GM18511 (cell line): Measurements from ENCODE around the gene NFIA.
"Not testable (repeated sequence)": the region's sequence is repeated elsewhere in the genome, so short reads cannot be mapped to it uniquely, and the experiment has no call there.

Experiments
- ATAC-seq: cut with Tn5 transposase; IDR thresholded peaks from one replicate; pipeline ENCODE4 v1.9.1; 2021; ENCODE audit warnings: mild to moderate bottlenecking, moderate library complexity; ENCODE audit not compliant: unreplicated experiment

Gene NFIA

DNA sequence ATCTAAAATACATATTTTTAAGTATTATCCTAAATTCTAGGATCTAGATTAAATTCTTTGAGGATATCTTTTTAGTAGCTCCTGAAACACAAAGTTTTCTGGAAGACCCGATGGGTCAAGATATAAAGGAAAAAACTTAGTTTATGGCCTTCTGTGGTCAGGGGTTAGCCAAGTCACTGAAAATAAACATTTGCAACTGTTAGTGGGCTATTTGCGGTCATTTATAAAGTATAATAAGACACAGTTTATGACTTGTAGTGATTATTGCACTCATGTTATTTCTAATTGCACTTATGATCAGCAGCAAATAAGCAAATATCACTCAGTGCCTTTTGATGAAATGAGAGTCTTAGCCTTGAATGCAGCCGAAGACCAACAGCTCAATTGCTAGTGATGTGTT lies 183.3 kb downstream of the NFIA start:
- no peak for ATAC-seq

DNA sequence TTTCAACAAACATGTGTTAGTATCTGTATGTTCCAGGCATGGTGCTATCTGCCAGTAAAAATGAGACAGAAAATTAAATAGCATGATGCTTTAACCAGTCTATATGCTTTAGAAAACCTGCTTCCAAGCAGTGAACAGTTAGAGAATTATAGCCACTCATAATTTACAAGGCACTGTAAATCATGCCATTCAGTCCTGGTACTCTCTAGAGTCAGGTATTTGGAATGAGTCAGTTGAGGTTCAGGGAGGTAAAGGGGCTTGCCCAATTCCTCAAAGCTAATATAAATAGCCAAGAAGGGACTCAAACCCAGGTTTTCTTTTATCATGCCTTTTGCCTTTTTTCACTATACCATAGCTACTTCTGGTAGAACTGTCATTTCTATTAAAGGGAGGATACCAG lies 184.4 kb downstream of the NFIA start:
- ATAC-seq = no peak

DNA sequence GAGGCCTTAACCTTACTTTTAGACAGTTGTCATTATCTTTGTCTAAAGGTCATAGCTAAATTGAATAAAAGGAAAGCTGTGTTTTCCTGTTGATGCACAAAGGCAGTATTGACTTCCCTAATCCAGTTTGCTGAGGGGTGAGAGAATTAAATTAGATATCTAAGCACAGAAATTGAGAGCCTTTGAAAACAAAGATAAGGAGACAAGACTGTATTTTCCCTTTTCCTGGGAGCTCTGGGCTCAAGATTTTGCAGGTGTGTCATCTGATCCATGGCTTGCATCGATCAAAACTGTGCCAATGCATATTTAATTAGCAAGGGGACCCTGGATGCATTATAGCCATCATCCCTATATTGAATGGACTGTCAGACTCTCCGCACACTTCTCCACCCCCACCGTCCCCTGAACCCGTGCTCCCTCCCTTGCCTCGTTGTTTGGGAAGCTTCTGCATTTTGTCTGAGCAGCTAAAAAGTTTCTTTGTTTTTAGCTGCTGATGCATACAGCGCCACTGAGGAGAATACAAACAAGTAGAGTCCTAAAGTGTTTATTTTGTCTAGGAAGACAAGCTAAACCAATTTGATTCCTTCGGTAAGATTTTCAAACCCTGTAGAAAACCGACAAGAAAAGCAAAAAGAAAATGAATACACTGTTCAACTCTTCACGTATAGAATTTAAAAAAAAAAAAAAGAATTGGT lies 186.3 kb downstream of the NFIA start:
- no peak for ATAC-seq

DNA sequence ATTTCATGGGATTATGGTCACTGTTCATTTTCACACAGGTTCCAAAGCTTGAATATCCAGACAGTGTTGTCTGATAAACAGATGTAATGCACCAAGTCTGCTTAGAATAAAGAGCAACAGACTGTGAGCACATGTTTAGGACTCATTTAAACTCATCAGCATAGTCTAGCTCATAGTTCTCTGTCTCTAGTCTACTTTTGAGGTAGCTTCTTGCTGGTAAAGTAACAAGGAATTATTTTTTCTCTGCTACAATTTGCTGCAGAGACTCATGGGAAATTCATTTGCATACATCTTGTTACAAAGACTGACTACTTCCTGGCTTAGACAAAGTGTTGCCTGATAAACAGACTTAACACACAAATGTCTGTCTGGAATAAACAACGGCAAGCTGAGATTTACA lies 187.2 kb downstream of the NFIA start:
- ATAC-seq = no peak

DNA sequence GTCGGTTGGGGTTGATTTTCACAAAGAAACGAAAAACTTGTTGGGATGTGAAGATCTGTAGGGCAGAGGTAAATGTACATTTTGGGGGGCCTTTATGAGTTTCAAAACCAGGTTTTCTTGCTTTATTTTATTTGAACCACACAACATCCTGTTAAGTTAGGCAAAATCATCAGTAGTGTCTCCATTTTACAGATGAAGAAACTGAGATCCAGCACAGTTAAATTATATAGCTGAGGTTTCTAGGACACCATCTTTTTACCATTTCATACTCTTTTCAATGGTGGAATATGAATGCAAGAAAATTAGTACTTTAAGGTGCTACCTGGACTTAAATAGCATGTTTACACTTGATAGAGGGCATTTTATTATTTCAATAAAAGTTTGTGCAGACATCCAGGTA lies 187.7 kb downstream of the NFIA start:
- ATAC-seq = no peak

DNA sequence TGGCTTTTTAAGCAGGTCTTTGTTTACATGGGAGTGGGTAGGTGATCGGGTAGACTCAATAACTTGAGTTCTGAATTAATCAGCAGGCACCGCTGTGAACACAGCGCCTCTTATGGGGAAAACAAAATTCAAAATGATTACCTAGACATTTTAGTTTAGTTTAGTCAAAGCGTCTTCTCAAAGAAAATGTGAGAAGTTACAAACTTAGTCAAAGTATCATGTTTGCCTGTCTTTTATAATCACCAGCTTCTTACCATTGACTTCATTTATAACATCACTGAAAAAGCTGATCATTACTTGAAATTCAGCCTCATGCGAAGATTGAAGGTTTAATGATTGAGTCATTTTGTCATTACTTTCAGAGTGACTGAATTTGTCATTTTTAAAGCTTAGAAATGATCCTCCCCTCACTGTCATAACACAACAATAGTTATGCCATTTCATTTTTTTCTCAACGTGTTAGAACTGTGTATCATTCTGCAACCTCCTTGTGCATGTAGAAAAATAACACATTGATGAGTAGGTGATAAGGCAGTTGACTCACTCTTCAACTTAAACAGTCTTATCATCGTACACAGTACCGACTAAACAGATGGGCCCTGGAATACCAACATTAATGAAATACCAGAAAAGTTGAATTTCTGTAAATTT lies 188.5 kb downstream of the NFIA start:
- no peak for ATAC-seq

DNA sequence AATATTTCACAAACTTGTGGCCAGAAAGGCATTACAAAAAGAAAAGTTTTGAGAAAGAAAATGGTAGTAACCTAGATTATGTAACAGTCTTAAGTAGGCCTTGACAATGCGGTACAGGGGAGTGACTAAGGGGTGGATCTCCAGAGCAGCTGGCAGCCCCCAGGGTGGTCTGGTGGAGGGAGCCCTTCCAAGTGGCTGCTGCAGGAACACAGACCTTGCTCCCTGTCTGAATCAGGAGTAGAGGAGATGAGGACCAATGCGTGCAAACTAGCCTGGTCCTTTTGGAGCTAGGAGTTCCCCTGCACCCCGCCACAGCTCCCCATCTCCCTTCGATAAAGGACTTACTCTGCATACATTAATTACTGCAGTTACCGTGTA lies 189.0 kb downstream of the NFIA start:
- ATAC-seq = no peak

DNA sequence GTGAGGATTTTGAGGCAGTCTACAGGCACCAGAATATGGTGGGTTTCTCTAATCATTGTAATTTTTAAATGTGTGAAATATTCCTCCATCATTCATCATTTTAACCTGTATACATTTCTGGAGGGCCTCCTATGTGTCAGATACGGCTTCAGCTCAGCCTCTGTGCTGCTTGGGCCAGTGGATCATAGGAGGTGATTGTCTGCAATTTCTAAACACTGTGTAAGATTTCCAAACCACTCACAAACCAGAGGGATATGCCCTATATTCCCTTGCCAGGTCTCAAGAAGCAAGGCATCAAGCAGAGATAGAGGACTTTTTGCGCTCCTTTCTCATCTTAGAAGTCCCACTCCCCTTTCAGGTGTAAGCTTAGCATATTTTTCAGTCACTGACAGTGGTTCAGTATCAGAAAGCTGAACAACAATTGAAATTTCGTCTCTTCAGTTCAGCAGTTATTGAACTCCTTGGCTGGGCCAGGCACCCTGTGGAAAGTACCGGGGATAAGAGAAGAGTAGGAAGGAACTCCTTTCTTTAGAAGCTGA lies 190.9 kb downstream of the NFIA start:
- ATAC-seq = no peak

DNA sequence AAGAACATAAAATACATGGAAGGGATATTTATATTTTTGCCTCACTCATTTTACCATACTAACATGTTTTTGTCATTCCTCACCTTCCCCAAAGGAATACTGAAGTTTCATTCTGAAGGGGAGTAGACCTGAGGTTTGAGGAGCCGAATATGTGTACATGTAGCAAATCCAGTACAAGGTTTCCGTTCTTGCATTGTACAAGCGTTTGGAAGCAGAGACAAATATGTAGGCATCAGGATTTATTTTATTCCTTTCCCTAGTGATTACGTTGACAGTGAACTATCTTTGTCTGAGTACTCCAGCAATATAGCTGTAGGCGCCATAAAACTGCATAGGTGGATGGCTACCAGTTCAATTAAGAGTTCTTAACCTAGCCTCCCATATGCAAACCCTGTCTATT lies 191.5 kb downstream of the NFIA start:
- ATAC-seq = no peak

DNA sequence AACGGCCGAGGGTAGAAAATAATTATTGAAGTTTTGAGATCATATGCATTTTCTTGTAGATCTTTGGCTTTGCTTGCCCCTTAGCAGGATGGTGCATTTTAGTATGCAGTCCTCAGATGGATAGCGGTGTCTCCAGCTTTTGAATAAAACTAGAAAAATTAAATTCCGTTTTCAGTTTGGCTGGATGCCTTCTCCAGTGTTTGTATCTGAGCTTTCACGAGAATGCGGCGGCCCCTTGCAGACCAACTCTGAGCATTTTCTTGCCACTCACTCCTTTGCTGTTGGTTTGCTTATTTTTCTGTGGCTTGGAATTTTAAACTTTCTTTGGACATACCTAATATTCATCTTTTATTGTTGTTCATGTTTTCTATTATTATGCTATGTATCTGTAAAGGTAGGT lies 192.6 kb downstream of the NFIA start:
- ATAC-seq = no peak

DNA sequence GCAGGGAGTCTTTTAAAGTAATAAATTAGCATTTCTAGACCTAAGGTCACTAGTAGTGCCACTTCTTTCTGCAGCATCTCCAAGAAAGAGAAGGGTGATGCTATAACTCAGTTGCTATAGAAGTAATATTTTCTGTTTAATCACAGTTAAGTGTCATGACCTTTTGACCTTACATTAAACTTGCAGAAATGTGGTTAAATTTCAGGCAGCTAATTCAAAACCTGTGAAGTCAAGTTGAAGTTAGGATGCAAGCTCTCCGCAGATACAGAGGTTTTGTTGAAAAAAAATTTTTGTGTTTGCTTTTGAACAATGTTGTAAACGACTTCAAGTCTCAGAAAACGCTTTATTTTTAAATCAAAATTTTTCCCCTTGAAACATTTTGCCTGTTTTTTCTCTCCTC lies 193.9 kb downstream of the NFIA start:
- no peak for ATAC-seq

DNA sequence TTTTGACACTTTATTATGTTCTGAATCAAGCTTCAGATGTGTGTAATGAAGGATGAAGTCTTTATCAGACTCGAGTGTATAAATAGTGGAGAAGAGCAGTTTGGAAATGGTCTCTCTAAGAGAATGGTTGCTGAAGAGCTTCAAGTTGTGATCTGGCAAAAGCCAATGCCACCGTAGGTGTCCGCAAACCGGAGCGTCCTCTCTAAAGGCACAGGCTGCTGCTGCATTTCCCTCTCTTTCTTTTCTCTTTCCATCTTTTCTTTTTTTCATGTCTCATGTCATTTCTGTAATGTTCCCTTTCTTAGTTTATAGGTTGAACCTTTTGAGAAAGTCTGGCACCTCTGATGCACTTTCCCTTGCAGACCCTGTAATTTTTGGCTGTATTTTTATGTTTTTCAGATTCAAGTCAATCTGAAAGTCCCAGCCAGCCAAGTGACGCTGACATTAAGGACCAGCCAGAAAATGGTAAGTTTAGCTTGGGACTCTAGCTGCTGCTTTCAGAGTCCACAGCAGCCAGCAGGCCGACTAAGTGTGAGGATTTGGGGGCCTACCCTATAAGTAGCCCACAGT lies 194.8 kb downstream of the NFIA start:
- ATAC-seq = no peak

DNA sequence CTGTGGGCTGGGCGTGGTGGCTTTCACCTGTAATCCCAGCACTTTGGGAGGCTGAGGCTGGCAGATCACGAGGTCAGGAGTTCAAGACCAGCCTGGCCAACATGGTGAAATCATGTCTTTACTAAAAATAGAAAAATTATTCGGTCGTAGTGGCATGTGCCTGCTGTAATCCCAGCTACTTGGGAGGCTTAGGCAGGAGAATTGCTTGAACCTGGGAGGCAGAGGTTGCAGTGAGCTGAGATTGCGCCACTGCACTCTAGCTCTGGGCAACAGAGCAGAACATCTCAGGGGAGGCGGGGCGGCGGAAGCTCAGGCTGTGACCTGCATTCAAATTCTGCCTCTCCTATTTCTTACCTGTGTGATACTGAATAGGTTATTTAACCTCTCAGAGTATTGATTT lies 196.1 kb downstream of the NFIA start:
- not testable (repeated sequence) for ATAC-seq

DNA sequence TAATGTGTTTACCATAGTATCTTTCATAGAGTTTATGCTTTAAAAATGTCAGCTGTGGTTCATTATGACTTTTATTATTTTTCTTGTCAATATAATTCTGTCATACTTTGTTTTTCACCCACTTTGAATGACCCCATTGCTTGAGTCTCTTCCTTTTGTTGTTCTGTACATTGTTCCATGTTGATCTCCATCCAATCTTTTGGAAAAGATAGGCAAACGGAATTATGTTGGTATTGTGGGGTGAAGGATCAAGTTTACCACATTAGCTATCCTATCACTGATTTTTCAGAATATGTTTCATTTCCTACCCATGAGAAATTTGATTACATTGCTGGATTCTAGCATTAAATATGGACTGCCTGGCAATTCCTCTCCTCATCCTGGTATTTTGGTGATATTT lies 196.6 kb downstream of the NFIA start:
- no peak for ATAC-seq

DNA sequence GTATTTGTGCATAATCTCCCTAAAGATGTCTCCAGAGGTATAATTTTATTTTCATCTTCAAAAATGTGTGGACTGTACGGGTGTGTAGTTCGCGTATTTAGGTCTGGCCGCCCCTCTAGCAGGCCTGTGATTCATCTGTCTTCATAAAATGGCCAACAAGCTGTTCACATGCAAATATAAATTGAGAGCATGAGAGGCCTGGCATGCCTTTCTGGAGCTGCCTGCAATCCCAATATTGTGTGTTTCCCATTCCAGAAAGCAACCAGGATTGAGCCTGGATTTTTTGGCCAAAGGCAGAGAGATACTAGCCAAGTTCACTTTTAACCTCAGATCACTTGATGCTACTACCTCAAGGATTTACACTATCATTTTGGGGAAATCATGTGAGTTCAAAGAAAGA lies 197.2 kb downstream of the NFIA start:
- ATAC-seq = no peak

DNA sequence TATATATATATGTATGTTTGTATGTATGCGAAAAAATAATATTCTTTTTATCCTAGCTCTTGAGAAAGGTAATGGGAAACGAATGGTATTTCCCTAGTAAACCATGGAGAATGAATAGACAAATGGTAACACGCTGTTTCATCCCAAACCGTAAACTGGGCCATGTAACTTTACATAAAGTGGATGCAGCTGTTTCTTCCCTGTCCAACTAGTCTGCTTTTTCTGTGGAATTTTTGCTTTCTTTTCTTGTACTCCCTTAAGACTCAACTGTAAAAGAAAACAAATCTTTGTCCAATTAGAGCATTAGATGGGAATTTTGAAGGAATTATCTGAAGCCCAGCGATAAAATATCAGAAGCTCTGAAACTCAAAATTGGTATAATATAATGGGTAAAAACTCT lies 198.1 kb downstream of the NFIA start:
- ATAC-seq = no peak

DNA sequence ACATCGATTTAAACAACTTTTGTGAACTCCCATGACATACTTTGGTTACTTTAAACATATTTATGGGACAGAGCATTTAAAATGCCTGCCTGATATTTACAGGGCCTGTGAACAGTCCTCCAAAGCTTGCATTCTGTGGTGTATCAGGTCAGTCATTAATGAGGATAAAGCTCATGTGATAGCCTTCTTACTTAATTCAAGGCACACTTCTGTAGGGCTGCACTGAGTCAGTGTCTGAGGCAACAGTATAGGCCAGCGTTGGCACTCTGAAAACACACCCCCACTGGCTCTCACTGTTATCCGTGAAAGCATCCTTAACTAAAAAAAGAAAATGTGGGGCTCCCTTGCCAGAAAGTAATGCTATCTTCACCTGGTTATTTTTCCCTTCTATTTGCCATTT lies 200.0 kb downstream of the NFIA start:
- no peak for ATAC-seq

DNA sequence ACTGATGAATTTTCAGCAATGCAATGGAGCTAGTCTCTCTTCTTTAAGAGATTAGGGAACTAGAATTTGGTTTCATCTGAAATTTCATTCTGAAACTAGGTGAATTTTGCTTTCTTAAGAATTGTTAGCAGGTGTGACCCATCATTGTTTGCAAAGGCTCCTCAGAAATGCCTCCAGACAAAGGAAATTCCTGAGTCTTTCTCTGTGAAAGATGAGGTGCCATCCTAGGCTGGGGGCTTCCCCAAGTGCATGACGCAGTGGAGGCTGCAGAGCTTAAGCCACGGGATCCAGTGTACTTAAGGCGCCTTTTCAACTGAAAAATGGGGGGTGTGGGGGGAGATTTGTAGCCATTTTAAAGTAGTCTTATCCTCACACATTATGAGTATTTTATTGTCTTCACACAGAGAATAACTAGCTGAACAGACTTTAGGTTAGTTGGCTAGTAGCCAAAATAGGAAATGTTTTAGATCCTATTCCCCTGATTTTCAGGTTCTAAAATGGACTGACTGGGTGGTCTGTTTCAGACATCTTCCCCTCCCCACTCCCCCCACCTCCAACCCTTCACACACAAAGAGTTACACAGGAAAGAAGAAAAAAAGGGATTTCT lies 202.0 kb downstream of the NFIA start:
- peak; percentile 46 for ATAC-seq

DNA sequence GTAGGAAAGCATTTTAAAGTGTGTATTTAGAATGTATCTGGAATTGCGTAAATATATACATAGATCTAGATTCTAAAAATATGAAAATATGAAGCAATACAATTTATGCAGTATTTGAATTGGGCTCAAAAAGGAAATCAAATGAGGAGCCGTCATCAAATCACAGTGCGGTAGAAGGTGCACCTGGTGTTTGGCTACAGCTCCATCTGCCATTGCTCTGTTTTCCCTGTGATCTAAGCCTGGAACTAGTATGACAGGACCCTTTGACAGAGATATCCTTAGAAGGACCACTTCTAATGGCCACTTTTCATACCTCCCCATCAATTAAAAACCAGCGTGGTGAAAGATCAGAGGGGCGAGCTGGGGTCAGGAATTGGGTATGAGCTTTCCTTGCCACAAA lies 202.6 kb downstream of the NFIA start:
- ATAC-seq = no peak

DNA sequence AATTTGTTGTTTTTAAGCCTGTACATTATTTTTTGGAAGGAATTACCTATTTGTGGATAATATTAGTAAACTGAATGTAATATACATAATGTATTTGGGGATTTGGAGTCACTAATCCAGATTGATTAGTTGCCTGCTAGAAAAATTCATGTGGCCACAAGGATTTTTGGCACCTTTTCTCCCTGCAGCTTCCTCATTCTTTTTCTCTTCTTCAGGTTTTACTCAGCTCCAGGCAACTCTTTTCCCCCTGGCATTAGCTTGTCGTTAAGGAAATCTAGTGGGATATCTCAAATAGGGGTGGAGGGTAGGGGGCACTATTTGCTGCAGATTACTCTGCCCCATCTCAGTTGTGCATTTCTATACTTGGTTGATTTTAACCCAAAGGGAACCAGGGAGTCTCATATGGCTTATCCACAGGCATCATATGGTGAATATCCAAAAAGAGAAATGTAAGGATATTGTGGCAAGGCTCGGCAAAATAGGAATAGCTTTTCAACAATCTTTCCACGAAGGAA lies 203.1 kb downstream of the NFIA start:
- no peak for ATAC-seq

DNA sequence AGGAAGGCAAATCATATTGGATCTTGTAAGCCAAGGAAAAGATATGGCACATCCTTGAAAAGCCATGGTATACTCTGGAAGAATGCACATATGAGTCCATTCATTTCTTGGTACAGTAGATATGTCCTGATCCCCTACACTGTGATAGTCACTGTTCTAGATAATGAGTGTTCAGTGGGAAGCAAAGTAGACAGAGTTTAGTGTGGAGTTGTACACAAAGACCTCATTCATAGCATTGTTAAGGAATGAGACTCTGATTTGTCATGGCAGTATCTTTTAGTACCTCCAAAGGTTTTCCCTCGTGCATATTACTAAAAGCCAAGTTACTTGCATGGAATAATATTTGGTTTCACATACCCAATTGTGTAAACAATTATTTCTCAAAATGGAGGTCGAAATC lies 204.7 kb downstream of the NFIA start:
- no peak for ATAC-seq

DNA sequence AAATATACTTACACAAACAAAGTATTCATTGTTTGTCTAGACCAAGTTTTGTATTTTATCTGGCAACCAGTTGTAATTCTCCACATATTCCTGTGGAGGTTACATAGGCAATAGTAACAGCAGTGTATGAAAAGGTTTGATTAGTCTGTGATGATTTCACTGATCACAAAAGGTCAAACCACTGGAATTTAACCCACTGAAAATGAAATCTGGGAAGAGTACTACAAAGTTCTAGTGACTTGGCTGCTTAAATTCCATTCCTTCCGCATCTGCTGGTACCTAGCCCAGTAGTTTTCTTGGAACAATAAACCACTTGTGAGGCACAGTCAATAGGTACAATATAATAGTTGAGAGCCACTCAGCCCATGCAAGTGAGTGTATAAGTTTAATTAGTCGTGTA lies 205.4 kb downstream of the NFIA start:
- ATAC-seq = no peak
